HG03103 (cell line): ENCODE measurements around the gene ADGRF5.

ENCODE experiments used
- ATAC-seq: cut with Tn5 transposase; IDR thresholded peaks from one replicate; pipeline ENCODE4 v1.9.1; 2021; ENCODE audit warnings: low read depth; ENCODE audit not compliant: unreplicated experiment

ADGRF5 gene, protein sequence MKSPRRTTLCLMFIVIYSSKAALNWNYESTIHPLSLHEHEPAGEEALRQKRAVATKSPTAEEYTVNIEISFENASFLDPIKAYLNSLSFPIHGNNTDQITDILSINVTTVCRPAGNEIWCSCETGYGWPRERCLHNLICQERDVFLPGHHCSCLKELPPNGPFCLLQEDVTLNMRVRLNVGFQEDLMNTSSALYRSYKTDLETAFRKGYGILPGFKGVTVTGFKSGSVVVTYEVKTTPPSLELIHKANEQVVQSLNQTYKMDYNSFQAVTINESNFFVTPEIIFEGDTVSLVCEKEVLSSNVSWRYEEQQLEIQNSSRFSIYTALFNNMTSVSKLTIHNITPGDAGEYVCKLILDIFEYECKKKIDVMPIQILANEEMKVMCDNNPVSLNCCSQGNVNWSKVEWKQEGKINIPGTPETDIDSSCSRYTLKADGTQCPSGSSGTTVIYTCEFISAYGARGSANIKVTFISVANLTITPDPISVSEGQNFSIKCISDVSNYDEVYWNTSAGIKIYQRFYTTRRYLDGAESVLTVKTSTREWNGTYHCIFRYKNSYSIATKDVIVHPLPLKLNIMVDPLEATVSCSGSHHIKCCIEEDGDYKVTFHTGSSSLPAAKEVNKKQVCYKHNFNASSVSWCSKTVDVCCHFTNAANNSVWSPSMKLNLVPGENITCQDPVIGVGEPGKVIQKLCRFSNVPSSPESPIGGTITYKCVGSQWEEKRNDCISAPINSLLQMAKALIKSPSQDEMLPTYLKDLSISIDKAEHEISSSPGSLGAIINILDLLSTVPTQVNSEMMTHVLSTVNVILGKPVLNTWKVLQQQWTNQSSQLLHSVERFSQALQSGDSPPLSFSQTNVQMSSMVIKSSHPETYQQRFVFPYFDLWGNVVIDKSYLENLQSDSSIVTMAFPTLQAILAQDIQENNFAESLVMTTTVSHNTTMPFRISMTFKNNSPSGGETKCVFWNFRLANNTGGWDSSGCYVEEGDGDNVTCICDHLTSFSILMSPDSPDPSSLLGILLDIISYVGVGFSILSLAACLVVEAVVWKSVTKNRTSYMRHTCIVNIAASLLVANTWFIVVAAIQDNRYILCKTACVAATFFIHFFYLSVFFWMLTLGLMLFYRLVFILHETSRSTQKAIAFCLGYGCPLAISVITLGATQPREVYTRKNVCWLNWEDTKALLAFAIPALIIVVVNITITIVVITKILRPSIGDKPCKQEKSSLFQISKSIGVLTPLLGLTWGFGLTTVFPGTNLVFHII (N-terminal part only)

DNA sequence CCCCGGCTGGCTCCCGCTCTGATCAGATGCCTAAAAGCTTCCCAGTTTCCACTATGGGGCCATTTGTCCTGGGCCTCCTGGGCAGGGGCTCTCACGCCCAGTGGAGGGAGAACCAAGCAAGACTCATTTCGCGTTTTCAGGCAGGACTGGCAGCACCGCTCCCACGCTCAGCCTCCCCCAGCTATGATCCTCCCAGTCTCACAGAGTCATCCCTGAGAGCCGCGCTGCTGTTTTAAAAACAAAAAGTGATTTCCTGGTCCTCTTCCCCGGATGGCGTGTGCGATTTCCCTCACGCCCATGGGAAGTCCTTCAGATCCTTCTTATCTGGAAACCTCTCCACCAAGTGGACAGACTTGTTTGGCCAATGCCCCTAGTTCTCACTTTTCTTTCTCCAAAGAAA, at the start of gene ADGRF5:
ADGRF5 (minus strand) TSS at position 208 of the 400 bp plus-strand sequence. CDS start 15,176 bp downstream, outside the sequence.
- no peak for ATAC-seq

GRCh38 chr6:46969206-46969605, 47.5 kb upstream of the ADGRF5 start:
- ATAC-seq = no peak

DNA sequence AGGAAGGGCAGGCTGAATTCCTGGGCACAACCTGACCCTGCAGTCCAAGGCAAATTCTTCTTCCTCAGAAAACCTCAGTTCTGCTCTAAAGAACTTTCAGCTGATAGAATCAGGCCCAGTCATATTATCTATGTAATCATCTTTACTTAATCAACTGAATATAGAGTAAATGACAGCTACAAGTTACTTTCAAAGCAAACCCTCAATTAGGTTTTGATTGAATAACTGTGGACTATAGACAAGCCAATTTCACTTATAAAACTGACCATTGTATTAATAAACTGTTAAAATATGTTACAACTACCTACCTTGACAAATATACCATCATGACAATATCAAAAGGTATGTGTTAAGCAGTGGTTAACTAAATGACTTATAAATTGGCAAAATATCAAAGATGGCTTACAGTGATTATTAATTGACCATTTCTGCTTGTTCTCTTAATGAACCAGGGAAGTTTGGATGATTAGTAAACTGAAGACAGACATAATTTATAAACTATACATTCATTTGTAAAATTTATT, 46.1 kb upstream of the ADGRF5 start:
- no peak for ATAC-seq

DNA sequence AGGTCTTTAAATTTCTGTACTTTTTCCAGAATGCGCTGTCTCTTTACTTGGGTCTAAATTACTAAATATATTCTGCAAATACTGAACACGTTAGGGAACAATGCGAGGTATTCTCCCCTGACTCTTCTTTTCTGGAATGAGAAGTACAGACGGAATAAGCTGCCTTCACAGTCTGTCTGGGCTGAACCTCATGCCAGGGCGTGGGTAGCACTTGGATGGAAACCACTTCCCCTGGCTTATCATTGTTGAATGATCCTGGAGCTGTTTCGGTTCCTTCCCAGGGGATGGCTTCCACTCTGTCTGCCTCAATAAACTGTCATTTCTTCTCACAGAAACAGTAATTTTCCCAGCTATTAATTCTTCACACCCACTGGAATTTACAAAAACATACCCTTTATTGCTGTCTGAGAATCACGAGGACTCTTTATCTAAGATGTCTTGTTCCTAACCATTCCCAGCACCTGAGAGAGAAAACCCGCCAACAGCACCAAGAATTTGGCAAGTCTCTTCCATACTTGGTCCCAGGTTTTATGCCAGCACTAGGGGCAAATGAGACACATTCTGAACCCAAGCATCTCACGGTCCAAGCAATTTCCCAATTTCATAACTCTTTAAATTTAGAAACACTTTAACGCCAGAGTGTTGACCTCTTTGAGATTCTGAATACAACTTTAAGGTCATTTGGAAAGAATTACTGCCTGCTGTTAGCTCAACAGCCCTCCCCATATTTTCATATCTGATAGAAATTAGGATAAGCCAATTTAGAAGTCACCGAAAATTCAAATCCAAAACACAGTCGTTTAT, 43.2 kb upstream of the ADGRF5 start:
- no peak for ATAC-seq

- no peak for ATAC-seq
These were observed 41.9 kb upstream of the ADGRF5 start for GRCh38 chr6:46963626-46964025.

- ATAC-seq = no peak
These were observed 41.3 kb upstream of the ADGRF5 start for GRCh38 chr6:46963039-46963438.

GRCh38 chr6:46961711-46962110, 40.0 kb upstream of the ADGRF5 start:
- ATAC-seq = no peak

DNA sequence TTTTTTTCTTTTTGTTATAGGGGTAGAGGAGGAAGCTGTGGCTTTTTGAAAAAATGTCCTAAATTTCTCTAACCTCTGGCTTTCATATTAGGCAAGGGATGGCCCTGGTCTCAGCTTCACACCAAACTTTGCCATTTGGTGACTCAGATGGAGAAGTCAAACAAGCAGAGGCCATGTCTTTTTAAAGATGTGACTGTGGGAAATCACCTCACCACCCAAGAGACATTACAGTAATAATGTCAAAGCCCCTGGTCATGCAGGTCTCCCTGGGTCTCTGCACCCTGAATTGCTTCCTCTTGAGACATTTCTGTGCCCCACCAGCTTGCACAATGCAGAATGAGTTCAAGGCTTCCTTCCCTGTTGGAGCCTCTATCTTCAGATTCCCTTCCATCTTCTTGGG, 39.5 kb upstream of the ADGRF5 start:
- ATAC-seq = no peak

- no peak for ATAC-seq
These were observed 37.7 kb upstream of the ADGRF5 start for GRCh38 chr6:46959419-46959818.

- ATAC-seq = no peak
These were observed 34.7 kb upstream of the ADGRF5 start for GRCh38 chr6:46956409-46956808.

GRCh38 chr6:46954837-46955451, 33.2 kb upstream of the ADGRF5 start:
- no peak for ATAC-seq

- ATAC-seq = no peak
These were observed 32.2 kb upstream of the ADGRF5 start for GRCh38 chr6:46953921-46954320.

DNA sequence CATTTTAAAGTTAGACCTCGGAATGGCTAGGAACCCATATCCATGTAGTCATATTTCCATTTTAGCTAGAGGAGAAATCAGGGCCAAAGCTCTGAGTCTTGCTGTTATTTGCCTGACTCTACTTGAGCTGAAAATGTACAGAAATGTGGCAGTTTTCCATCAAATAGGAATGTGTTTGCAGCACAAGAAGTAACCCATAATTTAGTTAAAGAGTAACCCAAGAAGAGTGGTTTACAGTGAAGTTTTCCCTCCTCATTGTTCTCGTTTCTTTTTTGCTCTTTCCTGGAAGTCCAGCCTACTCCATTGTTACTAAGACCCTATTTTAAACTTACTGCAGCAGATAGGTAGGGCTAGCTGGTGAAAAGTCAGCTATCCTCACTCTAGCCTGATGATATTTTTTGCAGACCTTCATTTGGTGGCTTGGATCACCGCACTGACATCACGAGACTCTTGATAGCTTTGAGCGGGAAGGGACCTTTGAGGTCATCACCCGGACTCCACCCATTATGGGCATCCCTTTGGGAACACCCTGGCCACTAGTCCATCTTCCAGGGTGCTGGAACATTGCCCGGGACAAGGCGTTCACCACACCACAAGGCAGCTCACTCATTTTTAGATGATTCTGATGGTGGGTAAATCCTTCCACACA, 28.0 kb upstream of the ADGRF5 start:
- no peak for ATAC-seq

DNA sequence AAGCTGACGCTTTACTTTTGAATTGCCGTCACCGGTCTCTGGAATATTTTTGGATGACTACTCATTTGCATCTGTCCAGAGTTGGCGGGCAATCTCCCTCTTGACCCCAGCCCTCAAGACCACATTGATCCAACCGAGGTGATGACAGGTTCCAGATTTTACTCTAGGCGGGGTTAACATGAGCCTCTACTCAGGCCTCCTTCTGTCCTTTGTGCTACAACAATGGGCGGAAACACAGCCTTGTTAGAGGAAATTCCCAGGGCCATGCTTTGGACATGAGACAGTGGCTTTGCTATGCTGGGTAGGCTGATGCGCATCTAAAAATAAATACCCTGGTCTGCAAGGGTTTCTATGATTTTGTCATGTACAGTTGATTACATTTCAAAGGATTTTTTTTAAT, 27.0 kb upstream of the ADGRF5 start:
- ATAC-seq = no peak

- no peak for ATAC-seq
These were observed 25.8 kb upstream of the ADGRF5 start for GRCh38 chr6:46947497-46947896.

DNA sequence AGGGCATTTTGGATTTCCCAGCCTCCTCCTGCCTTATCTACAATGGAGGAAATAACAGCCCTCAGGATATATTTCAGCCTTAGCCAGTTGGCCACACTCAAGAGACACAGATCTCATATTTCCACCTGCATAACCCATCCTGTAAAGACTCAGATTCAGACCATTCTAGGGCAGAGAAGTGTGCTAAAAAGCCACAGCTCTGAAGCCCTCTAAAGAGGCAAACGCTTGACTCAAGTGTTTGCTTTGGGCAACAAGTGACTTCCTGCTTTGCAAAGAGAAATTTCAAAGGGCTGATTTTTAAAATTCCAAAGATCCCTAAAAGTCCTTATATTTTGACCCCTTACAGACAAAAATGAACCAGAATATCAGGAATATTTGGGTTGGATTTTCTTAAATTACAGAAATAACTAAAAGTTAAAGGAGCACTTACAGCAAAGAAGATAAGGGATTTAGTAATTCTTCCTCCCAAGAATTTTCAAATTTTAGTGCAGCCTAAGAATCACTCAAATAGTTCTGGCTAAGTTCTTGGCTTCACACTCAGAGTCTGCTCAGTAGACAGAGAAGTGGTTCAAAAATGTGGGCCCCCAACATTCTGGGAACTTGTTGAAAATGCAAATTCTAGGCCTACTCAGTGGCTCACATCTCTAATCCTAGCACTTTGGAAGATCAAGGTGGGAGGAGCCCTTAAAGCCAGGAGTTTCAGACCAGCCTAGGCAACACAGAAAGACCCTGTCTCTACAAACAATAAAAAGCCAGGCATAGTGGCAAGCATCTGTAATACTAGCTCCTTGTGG, 18.9 kb upstream of the ADGRF5 start:
- no peak for ATAC-seq

GRCh38 chr6:46937642-46938041, 15.9 kb upstream of the ADGRF5 start:
- ATAC-seq = no peak

DNA sequence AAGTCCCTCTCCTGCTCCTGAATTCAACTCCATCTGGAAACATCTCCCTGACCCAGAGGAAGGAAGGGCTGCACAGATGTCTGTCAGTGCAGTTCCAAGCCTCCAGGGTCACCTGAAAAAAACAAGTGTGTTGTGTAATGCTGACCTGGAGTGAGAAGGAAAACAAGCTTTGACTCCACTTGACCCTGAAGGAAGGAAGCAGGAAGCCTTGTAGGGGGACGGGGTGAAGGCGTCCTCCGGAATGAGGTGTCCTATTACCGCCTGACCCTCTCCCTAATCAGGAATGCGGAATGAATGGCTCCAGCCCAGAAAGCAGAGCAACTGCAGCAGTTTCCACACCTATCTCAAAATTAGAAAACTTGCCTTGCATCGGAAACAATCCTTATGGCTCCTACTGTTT, 13.9 kb upstream of the ADGRF5 start:
- ATAC-seq = no peak
